MG63 (cell line): ENCODE measurements around the gene PLCG2. TPM values are rescaled to one million over a fixed set of nuclear protein-coding genes. Genes with fewer than 3 reads are reported as not detected.
"Not testable (repeated sequence)": the region's sequence is repeated elsewhere in the genome, so short reads cannot be mapped to it uniquely, and the experiment has no call there.

Experiments
- DNase-seq: peaks from one replicate; pipeline ENCODE4 v3.0.0-alpha.2; 2020
- H3K27me3 ChIP-seq: fragments of 250-450 bp; sonication (Bioruptor Pico); 2 replicates; pipeline ENCODE4 v1.5.1; 2020; ENCODE audit warnings: mild to moderate bottlenecking, moderate library complexity
- H3K36me3 ChIP-seq: fragments of 250-450 bp; sonication (Bioruptor Pico); 2 replicates; pipeline ENCODE4 v1.5.1; 2020; ENCODE audit warnings: mild to moderate bottlenecking, moderate library complexity
- H3K4me3 ChIP-seq: fragments of 250-450 bp; sonication (Bioruptor Pico); 2 replicates; pipeline ENCODE4 v1.5.1; 2020; ENCODE audit warnings: mild to moderate bottlenecking, moderate library complexity
- H3K9me3 ChIP-seq: fragments of 250-450 bp; sonication (Bioruptor Pico); 2 replicates; pipeline ENCODE4 v1.5.1; 2020; ENCODE audit warnings: mild to moderate bottlenecking, moderate library complexity
- total RNA-seq: library from RNA; depleted of rRNA; stranded (reverse); fragments of >200 nt; shearing (Covaris generic); gene quantifications from 2 replicates; pipeline ENCODE4 v1.2.3, GENCODE V29; 2014; ENCODE audit warnings: low replicate concordance

The PLCG2 gene
- total RNA-seq, 1 experiment from 2014 or later, result 1.0 TPM

- no peaks in the 10 kb centered on the region for H3K9me3 ChIP-seq
- no peak overlapping the region for H3K4me3 ChIP-seq
- H3K36me3 ChIP-seq, result no peaks in the 10 kb centered on the region
- H3K27me3 ChIP-seq, result no peaks in the 10 kb centered on the region
- no peak for DNase-seq
Measured at GRCh38 chr16:81939164-81940056, 160.3 kb downstream of the PLCG2 start.

DNA sequence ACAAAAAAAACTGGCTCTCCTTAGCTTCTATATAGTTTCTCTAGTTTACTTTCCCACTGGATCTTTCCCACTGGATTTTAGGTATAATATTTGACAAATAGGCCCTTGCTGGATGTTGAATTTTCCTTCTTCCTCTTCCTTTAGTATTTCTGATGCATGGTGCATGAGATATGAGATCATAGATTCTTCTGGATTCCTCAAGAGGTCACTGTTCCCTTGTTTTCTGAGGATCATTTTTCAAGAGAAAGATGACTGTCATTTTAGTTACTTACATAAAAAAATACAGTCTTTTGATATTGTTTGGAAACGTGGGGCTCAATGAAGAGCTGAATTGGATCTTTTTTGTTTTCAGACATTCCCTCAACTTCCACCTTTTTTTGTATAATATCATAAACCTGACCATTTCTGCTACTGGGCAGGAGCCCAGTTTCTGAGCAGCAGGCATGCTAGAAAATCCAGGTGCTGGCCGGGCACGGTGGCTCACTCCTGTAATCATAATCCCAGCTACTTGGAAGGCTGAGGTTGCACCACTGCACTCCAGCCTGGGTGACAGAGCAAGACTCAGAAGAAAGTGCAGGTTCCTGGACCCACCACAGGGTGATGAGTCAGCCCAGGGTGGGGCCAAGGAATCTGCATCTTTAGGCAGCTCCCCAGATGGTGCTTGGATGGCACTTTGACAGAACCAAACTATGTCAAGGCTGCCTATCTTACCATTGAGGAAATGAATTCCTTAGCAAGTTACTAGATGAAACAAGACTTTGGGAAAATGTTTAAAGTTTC is 161.9 kb downstream of the PLCG2 start:
- Histone ChIP-seq H3K27me3 (no peaks in the 10 kb centered on the region), H3K9me3 (no peaks in the 10 kb centered on the region), H3K36me3 (no peaks in the 10 kb centered on the region), H3K4me3 (no peak overlapping the region)
- DNase-seq, result peak; percentile 67

- H3K36me3 ChIP-seq, result no peaks in the 10 kb centered on the region
- no peaks in the 10 kb centered on the region for H3K27me3 ChIP-seq
- no peak overlapping the region for H3K4me3 ChIP-seq
- H3K9me3 ChIP-seq, result no peaks in the 10 kb centered on the region
- DNase-seq, result no peak
Measured at GRCh38 chr16:81942007-81942601, 163.0 kb downstream of the PLCG2 start.

- no peaks in the 10 kb centered on the region for H3K36me3 ChIP-seq
- DNase-seq, result no peak
- no peaks in the 10 kb centered on the region for H3K9me3 ChIP-seq
- H3K27me3 ChIP-seq, result no peaks in the 10 kb centered on the region
- H3K4me3 ChIP-seq, result no peak overlapping the region
Measured at GRCh38 chr16:81945665-81946064, 166.6 kb downstream of the PLCG2 start.

DNA sequence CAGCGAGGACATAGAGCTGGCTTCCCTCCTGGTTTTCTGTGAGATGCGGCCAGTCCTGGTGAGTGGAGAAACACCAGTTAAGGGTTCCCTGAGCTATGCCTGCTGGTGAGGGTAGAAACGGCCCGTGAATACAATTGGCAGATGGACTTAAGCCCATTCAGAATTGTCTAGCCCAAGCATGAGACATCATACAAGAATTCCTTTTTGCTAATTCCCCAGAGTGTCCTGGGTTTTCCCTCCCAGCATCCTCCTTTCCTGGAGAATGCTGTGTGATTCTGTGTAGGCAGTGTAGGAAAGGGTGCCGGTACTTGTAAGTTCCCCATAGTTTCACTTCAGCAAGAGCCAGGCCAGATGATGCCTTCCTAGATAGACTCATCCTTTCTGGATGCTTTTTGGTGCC is 167.1 kb downstream of the PLCG2 start:
- H3K36me3 ChIP-seq, result no peaks in the 10 kb centered on the region
- no peaks in the 10 kb centered on the region for H3K9me3 ChIP-seq
- no peak for DNase-seq
- no peaks in the 10 kb centered on the region for H3K27me3 ChIP-seq
- H3K4me3 ChIP-seq, result no peak overlapping the region

DNA sequence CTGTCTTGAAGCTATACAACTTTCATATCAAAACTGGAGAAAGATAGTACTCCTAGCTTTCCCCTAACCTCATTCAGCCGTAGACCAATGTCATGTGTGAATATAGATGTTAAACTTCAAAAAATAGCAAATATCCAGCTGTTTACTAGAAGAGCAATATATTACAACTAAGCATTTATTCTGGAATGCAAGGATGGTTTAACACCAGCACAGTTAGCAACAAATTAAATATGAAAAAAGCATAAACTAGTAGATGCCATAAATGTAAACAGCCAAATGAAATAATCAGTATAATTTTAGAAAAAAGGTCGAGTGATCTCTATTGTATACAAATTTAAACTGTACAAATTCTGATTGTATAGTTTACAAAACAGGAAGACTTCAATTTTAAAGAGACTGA is 172.5 kb downstream of the PLCG2 start:
- no peaks in the 10 kb centered on the region for H3K36me3 ChIP-seq
- H3K4me3 ChIP-seq, result no peak overlapping the region
- H3K27me3 ChIP-seq, result no peaks in the 10 kb centered on the region
- H3K9me3 ChIP-seq, result no peaks in the 10 kb centered on the region; the same call in 1 of the 2 replicates
- no peak for DNase-seq

GRCh38 chr16:81956213-81956948 is 177.3 kb downstream of the PLCG2 start:
- Histone ChIP-seq H3K36me3 (no peaks in the 10 kb centered on the region), H3K27me3 (no peaks in the 10 kb centered on the region), H3K9me3 (no peaks in the 10 kb centered on the region; the same call in 1 of the 2 replicates), H3K4me3 (no peak overlapping the region)
- no peak for DNase-seq

DNA sequence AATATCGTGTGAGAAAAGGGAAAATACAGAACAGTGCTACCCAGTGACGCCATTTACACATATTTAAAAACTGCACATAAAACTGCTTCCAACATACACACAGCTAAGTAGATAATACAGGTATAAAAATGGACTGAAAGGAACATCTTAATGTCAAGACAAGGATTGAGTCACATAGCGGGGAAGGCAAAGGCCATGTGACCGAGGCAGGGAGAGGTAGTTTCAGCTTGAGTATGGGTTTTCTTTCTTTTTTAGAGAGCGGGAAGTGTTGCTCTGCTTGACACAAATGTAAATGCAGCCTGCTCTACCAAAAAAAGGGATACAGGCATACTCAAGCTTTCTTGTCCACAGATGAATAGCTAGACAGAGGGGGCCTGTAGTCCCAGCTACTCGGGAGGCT is 185.7 kb downstream of the PLCG2 start:
- no peak for DNase-seq
- no peaks in the 10 kb centered on the region for H3K36me3 ChIP-seq
- no peaks in the 10 kb centered on the region for H3K9me3 ChIP-seq
- H3K4me3 ChIP-seq, result no peak overlapping the region
- H3K27me3 ChIP-seq, result no peaks in the 10 kb centered on the region

DNA sequence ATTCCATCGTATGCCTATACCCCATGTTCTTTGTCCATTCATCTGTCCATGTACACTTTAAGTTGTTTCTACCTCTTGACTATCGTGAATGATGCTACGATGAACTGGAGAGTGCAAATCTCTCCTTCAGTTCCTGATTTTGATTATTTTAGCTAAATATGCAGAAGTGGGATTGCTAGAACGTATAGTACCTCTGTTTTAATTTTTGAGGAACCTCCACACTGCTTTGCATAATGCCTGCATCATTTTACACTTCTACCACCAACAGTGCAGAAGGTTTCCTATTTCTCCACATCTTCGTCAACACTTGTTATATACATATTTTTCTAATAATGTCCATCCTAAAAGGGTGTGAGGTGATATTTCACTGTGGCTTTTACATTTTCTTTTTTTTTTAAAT is 188.3 kb downstream of the PLCG2 start:
- Histone ChIP-seq H3K4me3 (no peak overlapping the region), H3K9me3 (0 out of 2 replicates have a peak, but pooled peaks cover 2% of the 10 kb centered on the region), H3K36me3 (no peaks in the 10 kb centered on the region), H3K27me3 (no peaks in the 10 kb centered on the region)
- DNase-seq, result no peak

- H3K36me3 ChIP-seq, result no peaks in the 10 kb centered on the region
Measured at GRCh38 chr16:81971853-81972252, 192.8 kb downstream of the PLCG2 start.

GRCh38 chr16:81973737-81974136 is 194.6 kb downstream of the PLCG2 start:
- no peak for DNase-seq
- H3K9me3 ChIP-seq, result 0 out of 2 replicates have a peak, but pooled peaks cover 2% of the 10 kb centered on the region
- no peak overlapping the region for H3K4me3 ChIP-seq
- H3K36me3 ChIP-seq, result no peaks in the 10 kb centered on the region
- no peaks in the 10 kb centered on the region for H3K27me3 ChIP-seq

More at GRCh38 chr16:81971853-81972252, 192.8 kb downstream of the PLCG2 start:
- no peak for DNase-seq
- Histone ChIP-seq H3K27me3 (no peaks in the 10 kb centered on the region), H3K4me3 (no peak overlapping the region), H3K9me3 (0 out of 2 replicates have a peak, but pooled peaks cover 2% of the 10 kb centered on the region)

DNA sequence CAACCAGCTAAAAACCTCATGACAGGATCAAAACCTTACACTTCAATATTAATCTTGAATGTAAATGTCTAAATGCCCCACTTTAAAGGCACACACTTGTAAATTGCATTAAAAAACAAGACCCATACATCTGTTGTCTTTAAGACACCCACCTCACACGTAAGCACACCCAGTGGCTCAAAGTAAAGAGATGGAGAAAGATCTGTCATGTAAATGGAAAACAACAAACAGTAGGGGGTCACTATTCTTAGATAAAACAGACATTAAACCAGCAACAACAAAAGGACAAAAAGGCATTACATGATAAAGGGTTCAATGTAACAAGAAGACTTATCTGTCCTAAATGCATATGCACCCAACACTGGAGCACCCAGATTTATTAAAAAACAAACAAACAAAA is 196.5 kb downstream of the PLCG2 start:
- DNase-seq, result no peak
- Histone ChIP-seq H3K9me3 (0 out of 2 replicates have a peak, but pooled peaks cover 2% of the 10 kb centered on the region), H3K36me3 (no peaks in the 10 kb centered on the region), H3K4me3 (no peak overlapping the region), H3K27me3 (no peaks in the 10 kb centered on the region)

DNA sequence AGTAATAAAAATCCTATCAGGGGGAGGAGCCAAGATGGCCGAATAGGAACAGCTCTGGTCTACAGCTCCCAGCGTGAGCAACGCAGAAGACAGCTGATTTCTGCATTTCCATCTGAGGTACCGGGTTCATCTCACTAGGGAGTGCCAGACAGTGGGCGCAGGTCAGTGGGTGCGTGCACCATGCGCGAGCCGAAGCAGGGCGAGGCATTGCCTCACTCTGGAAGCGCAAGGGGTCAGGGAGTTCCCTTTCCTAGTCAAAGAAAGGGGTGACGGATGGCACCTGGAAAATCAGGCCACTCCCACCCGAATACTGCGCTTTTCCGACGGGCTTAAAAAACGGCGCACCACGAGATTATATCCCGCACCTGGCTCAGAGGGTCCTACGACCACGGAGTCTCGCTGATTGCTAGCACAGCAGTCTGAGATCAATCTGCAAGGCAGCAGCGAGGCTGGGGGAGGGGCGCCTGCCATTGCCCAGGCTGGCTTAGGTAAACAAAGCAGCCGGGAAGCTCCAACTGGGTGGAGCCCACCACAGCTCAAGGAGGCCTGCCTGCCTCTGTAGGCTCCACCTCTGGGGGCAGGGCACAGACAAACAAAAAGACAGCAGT is 198.3 kb downstream of the PLCG2 start:
- H3K27me3 ChIP-seq, H3K4me3 ChIP-seq, H3K36me3 ChIP-seq, DNase-seq, H3K9me3 ChIP-seq: not testable (repeated sequence)

GRCh38 chr16:81987121-81987520 is 208.0 kb downstream of the PLCG2 start:
- DNase-seq, result no peak
- Histone ChIP-seq H3K9me3 (no peaks in the 10 kb centered on the region), H3K27me3 (no peaks in the 10 kb centered on the region), H3K36me3 (no peaks in the 10 kb centered on the region), H3K4me3 (no peak overlapping the region)

- DNase-seq, result no peak
- H3K9me3 ChIP-seq, result no peaks in the 10 kb centered on the region
- no peaks in the 10 kb centered on the region for H3K27me3 ChIP-seq
- H3K4me3 ChIP-seq, result no peak overlapping the region
- H3K36me3 ChIP-seq, result no peaks in the 10 kb centered on the region
Measured at GRCh38 chr16:81987706-81988105, 208.6 kb downstream of the PLCG2 start.

- no peaks in the 10 kb centered on the region for H3K9me3 ChIP-seq
- no peaks in the 10 kb centered on the region for H3K36me3 ChIP-seq
- H3K27me3 ChIP-seq, result no peaks in the 10 kb centered on the region
- no peak overlapping the region for H3K4me3 ChIP-seq
- DNase-seq, result no peak
Measured at GRCh38 chr16:81992859-81993258, 213.8 kb downstream of the PLCG2 start.
